OCI-LY1 (cell line): ENCODE measurements around the gene NLK.

ENCODE experiments used
- H2AFZ ChIP-seq: fragments of 200-600 bp; sonication (generic), shearing (Covaris generic); 2 replicates; pipeline ENCODE4 v1.6.0; 2014; ENCODE audit warnings: antibody characterized with exemption, mild to moderate bottlenecking, low read length
- H3F3A ChIP-seq: fragments of 200-600 bp; sonication (generic), shearing (Covaris generic); 2 replicates; pipeline ENCODE4 v1.6.0; 2014; ENCODE audit warnings: mild to moderate bottlenecking, antibody characterized with exemption, low read length, moderate library complexity; ENCODE audit not compliant: insufficient read depth
- H3K27ac ChIP-seq: fragments of 200-600 bp; sonication (generic); 2 replicates; pipeline ENCODE4 v1.5.1; 2014; ENCODE audit warnings: low read length, mixed run types, mild to moderate bottlenecking, low read depth; ENCODE audit not compliant: poor library complexity, severe bottlenecking
- H3K27me3 ChIP-seq: fragments of 200-600 bp; sonication (generic); 2 replicates; pipeline ENCODE4 v1.6.0; 2014; ENCODE audit warnings: antibody characterized with exemption, mild to moderate bottlenecking, low read length, moderate library complexity; ENCODE audit not compliant: insufficient read depth
- H3K36me3 ChIP-seq: fragments of 200-600 bp; sonication (generic); 2 replicates; pipeline ENCODE4 v1.6.1; 2014; ENCODE audit warnings: mild to moderate bottlenecking, antibody characterized with exemption, low read length, moderate library complexity, mixed read lengths; ENCODE audit not compliant: insufficient read depth
- H3K4me1 ChIP-seq: fragments of 200-600 bp; sonication (generic); 2 replicates; pipeline ENCODE4 v1.5.1; 2014; ENCODE audit warnings: mild to moderate bottlenecking, low read length, moderate library complexity; ENCODE audit not compliant: insufficient read depth, severe bottlenecking
- H3K4me2 ChIP-seq: fragments of 200-600 bp; sonication (generic), shearing (Covaris generic); 2 replicates; pipeline ENCODE4 v1.6.1; 2014; ENCODE audit warnings: low read length
- H3K4me3 ChIP-seq: fragments of 200-600 bp; sonication (generic); 2 replicates; pipeline ENCODE4 v1.5.1; 2014; ENCODE audit warnings: low read length, low read depth, mild to moderate bottlenecking, mixed read lengths; ENCODE audit not compliant: poor library complexity, severe bottlenecking
- H3K79me2 ChIP-seq: fragments of 200-600 bp; shearing (Covaris generic); 2 replicates; pipeline ENCODE4 v1.6.1; 2016; ENCODE audit warnings: mixed run types, low read length, mixed read lengths; ENCODE audit not compliant: insufficient read depth
- H3K9ac ChIP-seq: fragments of 200-600 bp; sonication (generic), shearing (Covaris generic); 2 replicates; pipeline ENCODE4 v1.6.1; 2014; ENCODE audit warnings: mild to moderate bottlenecking, low read length, mixed read lengths
- H3K9me2 ChIP-seq: fragments of 200-600 bp; sonication (generic), shearing (Covaris generic); 2 replicates; pipeline ENCODE4 v1.6.1; 2014; ENCODE audit warnings: low read depth, mild to moderate bottlenecking, low read length, mixed read lengths
- H3K9me3 ChIP-seq: fragments of 200-600 bp; shearing (Covaris generic); 2 replicates; pipeline ENCODE4 v1.6.1; 2014; ENCODE audit warnings: low read length, mixed read lengths
- H4K20me1 ChIP-seq: fragments of 200-600 bp; sonication (generic), shearing (Covaris generic); 2 replicates; pipeline ENCODE4 v1.6.0; 2016; ENCODE audit warnings: mild to moderate bottlenecking, low read length; ENCODE audit not compliant: insufficient read depth
- EZH2 ChIP-seq: fragments of 200-600 bp; sonication (generic), shearing (Covaris generic); IDR thresholded peaks from 2 replicates; pipeline ENCODE4 v1.8.0; 2017; ENCODE audit warnings: borderline replicate concordance, mixed run types, mild to moderate bottlenecking, antibody characterized with exemption, low read length, moderate library complexity, mixed read lengths
- TF ChIP-seq, protein P1 (sequence below): fragments of 200-600 bp; sonication (generic), shearing (Covaris generic); IDR thresholded peaks from 2 replicates; pipeline ENCODE4 v1.5.1; 2017; ENCODE audit warnings: mild to moderate bottlenecking, antibody characterized with exemption, low read length, moderate library complexity, mixed read lengths

The NLK gene

DNA sequence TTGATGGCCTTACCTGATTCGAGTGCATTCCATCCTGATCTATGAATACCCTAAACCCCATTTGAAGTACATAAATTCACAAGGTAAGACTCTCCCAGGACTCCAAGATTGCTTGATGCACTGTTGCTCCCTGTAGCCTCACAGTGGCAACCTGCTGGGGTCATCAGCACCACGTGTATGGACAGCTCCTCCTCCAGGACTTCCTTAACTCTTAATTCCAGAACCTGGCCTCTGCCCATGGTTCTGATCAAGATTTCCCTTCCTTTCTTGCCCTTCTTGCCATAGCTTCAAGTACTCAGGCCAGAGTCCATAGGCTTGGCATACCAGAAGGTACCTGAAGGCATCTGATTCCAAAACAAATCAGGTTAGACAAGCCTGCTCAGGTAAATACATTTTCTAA lies 34.0 kb upstream of the NLK start:
- no peaks in the 10 kb centered on the region for H3K36me3 ChIP-seq
- H2AFZ ChIP-seq: no peak overlapping the region
- no peak overlapping the region for H3K4me2 ChIP-seq
- no peaks in the 10 kb centered on the region for H3K4me1 ChIP-seq
- H3K79me2 ChIP-seq: no peaks in the 10 kb centered on the region
- no peak for TF ChIP-seq EZH2
- TF ChIP-seq, protein P1, sequence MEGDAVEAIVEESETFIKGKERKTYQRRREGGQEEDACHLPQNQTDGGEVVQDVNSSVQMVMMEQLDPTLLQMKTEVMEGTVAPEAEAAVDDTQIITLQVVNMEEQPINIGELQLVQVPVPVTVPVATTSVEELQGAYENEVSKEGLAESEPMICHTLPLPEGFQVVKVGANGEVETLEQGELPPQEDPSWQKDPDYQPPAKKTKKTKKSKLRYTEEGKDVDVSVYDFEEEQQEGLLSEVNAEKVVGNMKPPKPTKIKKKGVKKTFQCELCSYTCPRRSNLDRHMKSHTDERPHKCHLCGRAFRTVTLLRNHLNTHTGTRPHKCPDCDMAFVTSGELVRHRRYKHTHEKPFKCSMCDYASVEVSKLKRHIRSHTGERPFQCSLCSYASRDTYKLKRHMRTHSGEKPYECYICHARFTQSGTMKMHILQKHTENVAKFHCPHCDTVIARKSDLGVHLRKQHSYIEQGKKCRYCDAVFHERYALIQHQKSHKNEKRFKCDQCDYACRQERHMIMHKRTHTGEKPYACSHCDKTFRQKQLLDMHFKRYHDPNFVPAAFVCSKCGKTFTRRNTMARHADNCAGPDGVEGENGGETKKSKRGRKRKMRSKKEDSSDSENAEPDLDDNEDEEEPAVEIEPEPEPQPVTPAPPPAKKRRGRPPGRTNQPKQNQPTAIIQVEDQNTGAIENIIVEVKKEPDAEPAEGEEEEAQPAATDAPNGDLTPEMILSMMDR: no peak
- H3K9me3 ChIP-seq: no peaks in the 10 kb centered on the region
- no peak overlapping the region for H3K27ac ChIP-seq
- H4K20me1 ChIP-seq: no peaks in the 10 kb centered on the region
- H3K27me3 ChIP-seq: no peaks in the 10 kb centered on the region
- H3K9ac ChIP-seq: no peak overlapping the region
- H3F3A ChIP-seq: no peaks in the 10 kb centered on the region
- no peaks in the 10 kb centered on the region for H3K9me2 ChIP-seq
- H3K4me3 ChIP-seq: no peak overlapping the region

GRCh38 chr17:28010406-28010805 lies 32.1 kb upstream of the NLK start:
- H3K4me2 ChIP-seq: no peak overlapping the region

DNA sequence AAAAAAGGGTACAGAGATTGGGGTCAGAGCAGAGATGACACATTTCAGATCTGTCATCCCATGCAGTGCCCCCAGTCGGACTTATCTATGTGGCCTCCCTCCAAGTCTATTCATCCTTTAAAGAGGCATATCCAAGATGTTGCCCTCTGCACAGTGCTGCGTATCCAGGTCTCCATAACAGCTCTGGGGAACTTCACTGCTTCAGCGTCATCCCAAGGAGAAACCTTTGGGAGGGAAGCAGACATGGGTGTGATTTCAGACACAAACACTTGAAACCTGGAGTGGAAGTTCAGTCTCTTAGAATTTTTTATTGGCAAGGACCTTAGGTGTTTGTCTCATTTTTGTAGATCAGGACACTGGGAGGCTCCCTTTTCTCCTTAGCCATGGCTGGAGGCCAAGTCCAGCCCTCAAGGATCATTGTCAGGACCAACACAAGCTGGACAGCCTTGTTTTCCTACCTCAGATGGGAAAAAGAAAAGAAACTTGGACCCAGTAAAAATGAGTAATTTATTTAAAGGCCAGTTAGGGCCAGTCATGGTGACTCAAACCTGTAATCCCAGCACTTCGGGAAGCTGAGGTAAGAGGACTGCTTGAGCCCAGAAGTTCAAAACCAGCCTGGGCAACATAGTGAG lies 23.9 kb upstream of the NLK start:
- Histone ChIP-seq H3K9me2 (no peaks in the 10 kb centered on the region), H3K4me1 (no peaks in the 10 kb centered on the region), H3K9ac (no peak overlapping the region), H3K79me2 (no peaks in the 10 kb centered on the region), H3K4me3 (no peak overlapping the region), H4K20me1 (no peaks in the 10 kb centered on the region), H3K4me2 (no peak overlapping the region), H3K36me3 (no peaks in the 10 kb centered on the region), H3K9me3 (no peaks in the 10 kb centered on the region), H3F3A (no peaks in the 10 kb centered on the region), H3K27me3 (no peaks in the 10 kb centered on the region), H3K27ac (no peak overlapping the region), H2AFZ (no peak overlapping the region)
- TF ChIP-seq EZH2: no peak
- TF ChIP-seq, protein P1: no peak

More at GRCh38 chr17:28010406-28010805, 32.1 kb upstream of the NLK start:
- H3K4me1 ChIP-seq: no peaks in the 10 kb centered on the region
- H3K9me2 ChIP-seq: no peaks in the 10 kb centered on the region
- no peaks in the 10 kb centered on the region for H3K9me3 ChIP-seq
- H4K20me1 ChIP-seq: no peaks in the 10 kb centered on the region
- no peak overlapping the region for H3K4me3 ChIP-seq
- no peak overlapping the region for H3K27ac ChIP-seq
- no peak overlapping the region for H2AFZ ChIP-seq
- no peaks in the 10 kb centered on the region for H3K79me2 ChIP-seq
- H3K9ac ChIP-seq: no peak overlapping the region
- H3F3A ChIP-seq: no peaks in the 10 kb centered on the region
- no peak for TF ChIP-seq EZH2
- TF ChIP-seq, protein P1: no peak
- H3K27me3 ChIP-seq: no peaks in the 10 kb centered on the region
- no peaks in the 10 kb centered on the region for H3K36me3 ChIP-seq
